BJ (cell line): ENCODE measurements around the gene ERC1. TPM values are rescaled to one million over a fixed set of nuclear protein-coding genes. Genes with fewer than 3 reads are reported as not detected.
"Not testable (repeated sequence)": the region's sequence is repeated elsewhere in the genome, so short reads cannot be mapped to it uniquely, and the experiment has no call there.

Experiments
- CTCF ChIA-PET: fragments of 350-600 bp; formaldehyde crosslinking; extraction: SDS; loops from one replicate; lab custom pipeline; 2021; ENCODE audit warnings: antibody characterized with exemption, inconsistent platforms; lab: Yijun Ruan, JAX
- POLR2A ChIA-PET: fragments of 300-600 bp; sonication (Branson Sonifier 250); formaldehyde crosslinking; extraction: SDS; loops from one replicate; lab custom pipeline; 2021; ENCODE audit warnings: antibody characterized with exemption; lab: Charles Lee
- DNase-seq: peaks from one replicate; pipeline ENCODE4 v3.0.0-alpha.2; 2011; ENCODE audit warnings: low read depth
- H3K27me3 ChIP-seq: 2 replicates; pipeline ENCODE4 v1.6.0; 2011; ENCODE audit warnings: low read length; ENCODE audit not compliant: control insufficient read depth, insufficient read depth
- H3K36me3 ChIP-seq: 2 replicates; pipeline ENCODE4 v1.5.1; 2011; ENCODE audit warnings: low read length; ENCODE audit not compliant: control insufficient read depth, insufficient read depth
- H3K4me3 ChIP-seq: 2 replicates; pipeline ENCODE4 v1.5.1; 2011; ENCODE audit warnings: low read depth, mild to moderate bottlenecking, control low read depth, low read length
- polyA plus RNA-seq: library from polyadenylated mRNA; depleted of rRNA; stranded (reverse); fragments of >200 nt; gene quantifications from 2 replicates; pipeline ENCODE4 v1.2.3, GENCODE V29; 2011
- TF ChIP-seq, protein P1 (sequence below): IDR thresholded peaks from 2 replicates; pipeline ENCODE4 v1.5.1; 2011; ENCODE audit warnings: low read depth, mild to moderate bottlenecking, control low read depth, inconsistent platforms, low read length, moderate library complexity; ENCODE audit not compliant: insufficient read depth

ERC1 gene
- polyA plus RNA-seq, 1 experiment = 14.5 TPM

DNA sequence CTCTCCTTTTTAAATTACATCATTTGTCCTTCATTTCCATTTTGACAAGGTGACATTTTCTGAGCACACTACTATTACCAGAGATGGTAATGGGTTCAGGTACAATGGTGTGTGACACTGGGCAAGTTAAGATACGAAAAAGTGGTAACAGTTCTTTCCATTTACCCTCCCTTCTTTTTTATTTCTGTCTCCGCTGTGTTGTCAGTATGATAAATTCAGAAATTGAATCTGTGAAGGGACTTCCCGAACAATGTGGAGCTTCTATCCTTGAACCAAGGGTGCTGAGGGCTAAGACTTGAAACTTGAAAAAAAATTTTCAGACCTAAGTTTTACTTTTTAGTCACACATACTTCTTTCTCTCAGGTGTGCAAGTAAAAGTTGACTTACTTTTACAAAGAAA, 103.7 kb downstream of the ERC1 start:
- Histone ChIP-seq H3K36me3 (no peaks in the 10 kb centered on the region), H3K4me3 (no peak overlapping the region), H3K27me3 (no peaks in the 10 kb centered on the region)
- POLR2A ChIA-PET = no interaction called here
- TF ChIP-seq, protein P1, sequence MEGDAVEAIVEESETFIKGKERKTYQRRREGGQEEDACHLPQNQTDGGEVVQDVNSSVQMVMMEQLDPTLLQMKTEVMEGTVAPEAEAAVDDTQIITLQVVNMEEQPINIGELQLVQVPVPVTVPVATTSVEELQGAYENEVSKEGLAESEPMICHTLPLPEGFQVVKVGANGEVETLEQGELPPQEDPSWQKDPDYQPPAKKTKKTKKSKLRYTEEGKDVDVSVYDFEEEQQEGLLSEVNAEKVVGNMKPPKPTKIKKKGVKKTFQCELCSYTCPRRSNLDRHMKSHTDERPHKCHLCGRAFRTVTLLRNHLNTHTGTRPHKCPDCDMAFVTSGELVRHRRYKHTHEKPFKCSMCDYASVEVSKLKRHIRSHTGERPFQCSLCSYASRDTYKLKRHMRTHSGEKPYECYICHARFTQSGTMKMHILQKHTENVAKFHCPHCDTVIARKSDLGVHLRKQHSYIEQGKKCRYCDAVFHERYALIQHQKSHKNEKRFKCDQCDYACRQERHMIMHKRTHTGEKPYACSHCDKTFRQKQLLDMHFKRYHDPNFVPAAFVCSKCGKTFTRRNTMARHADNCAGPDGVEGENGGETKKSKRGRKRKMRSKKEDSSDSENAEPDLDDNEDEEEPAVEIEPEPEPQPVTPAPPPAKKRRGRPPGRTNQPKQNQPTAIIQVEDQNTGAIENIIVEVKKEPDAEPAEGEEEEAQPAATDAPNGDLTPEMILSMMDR = no peak
- DNase-seq = no peak
- CTCF ChIA-PET = interaction anchor here (1.1 kb wide), 1 partner anchor 15 kb away, joined by 3 read pairs; no protein-coding TSS in a partner anchor

DNA sequence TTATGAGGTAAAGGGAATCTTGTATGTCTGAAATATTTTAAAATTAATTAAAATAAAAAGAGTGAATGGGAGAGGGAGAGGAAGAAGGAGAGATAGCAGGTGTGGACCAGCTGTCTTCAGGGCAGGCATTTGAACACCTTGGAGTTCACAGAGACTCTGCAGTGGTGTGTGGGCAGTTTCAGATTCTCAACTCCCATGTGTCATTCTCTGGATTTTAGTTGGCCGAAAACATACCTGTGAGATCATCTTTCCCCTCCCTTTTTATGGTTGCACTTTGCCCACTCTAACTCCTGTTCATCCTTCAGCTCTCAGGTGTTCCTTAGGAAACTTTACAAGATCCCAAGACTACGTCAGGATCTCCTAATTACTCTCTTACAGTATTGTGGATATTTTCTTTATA, 108.1 kb downstream of the ERC1 start:
- ChIA-PET CTCF (no interaction called here), POLR2A (no interaction called here)
- Histone ChIP-seq H3K36me3 (no peaks in the 10 kb centered on the region), H3K4me3 (no peak overlapping the region), H3K27me3 (no peaks in the 10 kb centered on the region)
- TF ChIP-seq, protein P1 = no peak
- no peak for DNase-seq

DNA sequence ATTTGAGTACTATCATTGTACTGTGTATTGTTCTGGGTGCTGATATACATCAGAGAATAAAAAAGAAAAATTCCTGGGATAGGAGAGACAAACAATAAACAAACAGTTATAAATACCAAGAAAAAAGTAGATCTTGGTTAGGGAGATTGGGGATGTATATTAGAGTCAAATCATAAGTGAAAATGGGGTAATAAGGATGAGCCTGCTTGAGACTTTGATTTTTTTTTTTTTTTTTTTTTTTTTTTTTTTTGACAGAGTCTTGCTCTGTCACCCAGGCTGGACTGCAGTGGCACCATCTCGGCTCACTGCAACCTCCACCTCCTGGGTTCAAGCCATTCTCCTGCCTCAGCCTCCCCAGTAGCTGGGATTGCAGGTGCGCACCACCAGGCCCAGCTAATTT, 108.6 kb downstream of the ERC1 start:
- POLR2A ChIA-PET, H3K27me3 ChIP-seq, H3K36me3 ChIP-seq, CTCF ChIA-PET, DNase-seq, H3K4me3 ChIP-seq: not testable (repeated sequence)

DNA sequence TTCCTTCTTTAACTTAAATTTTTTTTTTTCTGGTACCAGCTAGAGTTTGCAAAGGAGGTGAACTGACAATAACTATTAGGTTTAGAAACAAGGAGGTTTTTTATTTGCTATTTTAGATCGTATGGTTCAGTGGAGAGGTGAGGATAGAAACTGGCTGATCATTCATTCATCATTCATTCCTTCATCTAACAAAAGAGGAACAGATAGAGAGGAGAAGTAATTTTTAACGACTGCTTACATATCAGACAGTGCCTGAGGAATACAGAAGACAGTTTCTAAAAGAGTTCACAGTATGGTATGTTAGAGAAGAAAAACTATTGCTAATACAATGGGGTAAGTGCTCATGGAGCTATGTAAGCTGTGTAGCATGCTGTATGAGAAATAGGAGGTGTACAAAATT, 111.1 kb downstream of the ERC1 start:
- Histone ChIP-seq H3K27me3 (no peaks in the 10 kb centered on the region), H3K4me3 (no peak overlapping the region), H3K36me3 (no peaks in the 10 kb centered on the region)
- POLR2A ChIA-PET = no interaction called here
- CTCF ChIA-PET = interaction anchor here (0.6 to 1.1 kb wide), 4 partner anchors 11 to 275 kb away, joined by 3 to 8 read pairs (median 4); no protein-coding TSS in a partner anchor
- DNase-seq = no peak
- TF ChIP-seq, protein P1 = no peak

DNA sequence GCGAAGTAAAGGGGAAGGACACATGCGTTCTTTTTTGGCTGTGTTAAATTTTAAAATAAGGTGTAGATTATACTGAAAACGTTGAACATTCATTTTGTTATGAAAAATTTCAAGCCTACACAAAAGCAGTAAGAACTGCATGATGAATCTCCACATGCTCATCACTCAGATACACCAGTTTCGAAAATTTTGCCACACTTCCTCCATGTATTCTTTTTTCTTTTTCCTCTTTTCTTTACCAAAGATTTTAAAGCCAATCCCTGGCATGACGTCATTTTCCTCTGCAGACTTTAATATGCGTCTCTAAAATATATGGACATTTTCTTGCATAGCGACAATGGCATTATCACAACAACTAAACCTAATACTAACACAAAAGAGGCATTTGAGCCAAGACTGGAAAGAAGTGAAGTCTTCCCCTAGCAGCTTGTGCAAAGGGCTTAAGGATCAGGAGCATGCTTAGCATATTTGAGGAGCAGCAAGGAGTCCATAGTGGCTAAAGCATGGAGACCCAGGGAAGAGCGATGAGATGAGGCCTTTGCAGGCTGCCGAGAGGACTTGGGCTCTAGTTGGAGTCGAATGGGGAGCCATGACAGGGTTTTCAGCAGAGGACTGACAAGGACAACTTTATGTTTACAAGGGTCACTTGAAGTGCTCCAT, 111.9 kb downstream of the ERC1 start:
- H3K4me3 ChIP-seq = no peak overlapping the region
- TF ChIP-seq, protein P1 = no peak
- ChIA-PET POLR2A (no interaction called here), CTCF (interaction anchor here (0.8 to 1.2 kb wide), 3 partner anchors 10 to 287 kb away, joined by 3 read pairs; no protein-coding TSS in a partner anchor)
- H3K27me3 ChIP-seq = no peaks in the 10 kb centered on the region
- no peaks in the 10 kb centered on the region for H3K36me3 ChIP-seq
- no peak for DNase-seq
